NCI-H446 treated with DMSO at 0.1 percent for 48 hours (cell line): Measurements from ENCODE around the gene OVAAL.

Source experiments
- DNase-seq: peaks from one replicate; lab custom pipeline; 2025; lab: John Stamatoyannopoulos, UW

Gene OVAAL

DNA sequence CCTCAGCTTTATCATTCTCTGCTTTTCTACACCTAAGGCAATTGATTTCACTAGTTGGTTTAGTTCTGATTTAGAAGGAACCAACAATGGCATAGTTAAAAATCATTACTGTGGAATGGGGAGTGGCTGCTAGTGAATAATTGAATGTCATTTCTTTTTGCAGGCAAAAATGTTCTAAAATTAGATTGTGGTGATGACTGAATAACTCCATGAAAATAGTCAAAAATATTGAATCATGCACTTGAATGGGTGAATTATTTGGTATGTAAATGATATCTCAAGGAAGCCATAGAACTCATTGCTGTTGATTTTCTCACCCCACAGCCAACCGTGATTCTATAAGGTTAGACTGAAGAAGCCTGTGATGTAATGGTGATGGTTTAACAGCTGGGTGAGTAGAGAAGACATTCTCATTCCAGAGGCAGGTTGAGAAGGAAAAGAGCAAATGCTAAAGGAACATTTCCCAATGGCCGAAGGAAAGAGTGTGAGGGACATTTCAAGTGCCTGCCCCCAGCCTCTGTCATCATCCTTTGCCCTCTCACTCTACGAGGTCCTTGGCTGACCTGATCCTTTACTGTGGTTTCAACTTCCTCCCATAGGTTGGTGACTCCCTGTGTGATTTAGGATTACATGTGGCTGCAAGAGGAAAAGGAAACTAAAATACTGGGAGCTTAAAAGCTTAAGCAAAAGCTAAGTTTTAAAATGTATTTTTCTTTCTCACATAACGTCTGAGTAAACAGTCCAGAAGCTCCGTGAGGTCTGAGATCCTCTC lies 12.5 kb downstream of the OVAAL start:
- DNase-seq, result no peak

- no peak for DNase-seq
Measured at GRCh38 chr1:180571832-180572636, 13.3 kb downstream of the OVAAL start.

GRCh38 chr1:180572760-180573159 lies 14.0 kb downstream of the OVAAL start:
- no peak for DNase-seq

DNA sequence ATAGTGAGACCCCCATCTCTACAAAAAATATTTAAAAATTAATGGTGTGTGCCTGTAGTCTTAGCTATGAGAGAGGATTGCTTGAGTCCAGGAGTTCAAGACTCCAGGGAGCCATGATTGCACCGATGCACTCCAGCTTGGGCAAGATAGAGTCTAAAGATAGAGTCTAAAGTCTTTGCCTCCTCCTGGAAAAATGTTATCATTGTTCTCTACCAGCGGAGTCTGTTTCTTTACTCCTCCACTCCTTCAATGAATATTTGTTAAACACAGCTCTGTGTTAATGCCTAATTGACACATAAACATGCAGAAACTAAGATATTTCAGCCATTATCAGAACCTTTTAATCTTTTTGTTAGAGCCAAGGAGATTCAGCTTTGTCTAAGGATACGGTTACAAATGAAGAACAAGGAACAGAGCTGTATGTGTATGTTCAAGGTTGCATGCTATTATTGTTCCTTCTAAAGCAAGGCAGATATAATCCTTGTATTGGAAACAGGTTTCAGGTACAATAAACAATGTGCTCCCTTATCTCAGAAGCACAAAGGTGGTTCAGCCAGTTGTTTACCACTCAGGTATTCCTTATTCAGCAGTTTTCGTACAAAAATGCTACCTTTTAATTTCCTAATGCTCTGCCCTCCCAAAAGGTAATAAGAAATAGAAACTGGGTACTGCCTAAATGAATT lies 15.4 kb downstream of the OVAAL start:
- DNase-seq, result no peak

DNA sequence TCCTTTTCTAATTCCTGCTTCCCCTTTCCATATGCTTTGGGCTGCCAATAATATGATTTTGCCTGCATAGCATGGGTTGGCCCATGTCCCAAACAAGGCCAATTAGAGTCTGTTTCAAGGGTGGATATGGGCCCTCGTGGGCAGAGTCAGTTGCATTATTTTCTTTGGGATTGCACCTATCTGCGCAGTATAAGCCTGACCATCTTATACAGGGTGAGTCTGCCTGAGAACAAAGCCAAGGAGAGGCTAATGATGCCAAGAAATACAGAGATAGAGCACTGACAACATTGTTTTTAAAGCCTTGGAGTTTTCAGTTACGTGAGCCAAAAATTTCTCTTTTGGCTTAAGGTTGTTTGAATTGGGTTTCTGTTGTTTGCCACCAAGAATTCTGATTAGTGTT lies 18.6 kb downstream of the OVAAL start:
- peak; percentile 64 for DNase-seq

DNA sequence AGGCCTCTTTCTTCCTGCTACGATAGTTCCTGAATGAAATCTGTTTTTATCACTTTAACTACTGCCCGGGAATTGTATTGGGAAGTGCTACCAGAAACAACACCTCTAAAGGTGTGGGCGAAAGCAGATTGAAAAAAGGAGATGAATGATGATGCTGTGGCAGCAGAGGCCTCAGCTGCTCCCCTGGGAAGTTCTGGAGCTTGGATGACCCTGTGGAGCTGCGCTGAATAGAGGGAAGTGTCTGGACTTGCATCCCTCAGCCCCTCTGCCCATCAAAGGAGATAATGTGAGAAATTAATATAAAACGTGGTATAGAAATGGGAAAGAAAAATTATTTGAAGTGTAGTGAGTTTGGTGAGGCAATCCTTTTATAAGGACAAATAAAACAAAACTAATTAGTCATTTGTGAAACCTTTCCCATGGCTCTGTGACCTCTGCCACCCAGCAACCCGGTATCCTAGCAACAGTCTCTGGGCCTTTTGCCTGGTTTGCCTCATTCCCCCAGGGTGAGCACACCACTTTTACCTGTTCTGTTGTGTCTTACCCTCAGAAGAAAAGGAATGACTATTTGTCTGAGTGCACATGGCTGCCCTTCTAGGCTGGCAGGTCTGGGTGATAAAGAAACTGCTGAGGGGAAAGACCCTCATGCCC lies 21.3 kb downstream of the OVAAL start:
- no peak for DNase-seq

DNA sequence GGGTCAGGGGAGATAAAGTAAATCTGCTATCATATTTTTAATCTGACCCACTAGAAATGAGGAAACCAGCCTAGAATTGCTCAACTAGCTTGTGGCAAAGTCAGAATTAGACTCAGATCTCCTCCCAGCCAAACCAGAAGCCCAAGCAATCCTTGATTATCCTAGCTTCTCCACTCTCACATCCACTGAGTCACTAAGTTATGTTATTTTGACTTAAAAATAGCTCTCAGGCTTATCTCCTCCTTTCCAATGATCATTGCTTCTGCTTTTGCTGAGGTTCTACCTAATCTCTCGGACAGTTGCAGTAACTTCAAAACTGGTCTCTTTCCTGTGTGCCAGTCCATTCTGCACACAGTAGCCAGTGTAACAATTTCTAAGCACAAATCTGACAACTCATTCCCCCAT lies 22.9 kb downstream of the OVAAL start:
- no peak for DNase-seq

GRCh38 chr1:180584869-180585268 lies 26.1 kb downstream of the OVAAL start:
- no peak for DNase-seq

DNA sequence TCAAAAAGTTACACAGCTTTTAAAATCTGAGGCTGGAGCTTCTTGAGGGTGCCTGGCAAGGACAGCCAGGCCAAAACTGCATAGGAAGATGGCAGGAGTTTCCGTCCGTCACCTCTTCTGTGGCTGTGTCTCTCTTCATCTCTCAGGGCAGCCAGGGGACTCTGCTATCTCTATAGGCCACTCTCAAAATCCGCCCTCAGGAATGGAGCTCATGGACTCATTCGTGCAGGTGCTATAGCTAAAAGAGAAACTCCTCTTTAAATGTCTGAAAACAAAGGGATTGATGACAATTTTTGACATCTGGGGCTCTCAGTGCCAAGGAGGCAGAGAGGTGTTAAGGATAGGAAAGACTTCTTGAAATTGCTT lies 27.2 kb downstream of the OVAAL start:
- DNase-seq, result no peak

DNA sequence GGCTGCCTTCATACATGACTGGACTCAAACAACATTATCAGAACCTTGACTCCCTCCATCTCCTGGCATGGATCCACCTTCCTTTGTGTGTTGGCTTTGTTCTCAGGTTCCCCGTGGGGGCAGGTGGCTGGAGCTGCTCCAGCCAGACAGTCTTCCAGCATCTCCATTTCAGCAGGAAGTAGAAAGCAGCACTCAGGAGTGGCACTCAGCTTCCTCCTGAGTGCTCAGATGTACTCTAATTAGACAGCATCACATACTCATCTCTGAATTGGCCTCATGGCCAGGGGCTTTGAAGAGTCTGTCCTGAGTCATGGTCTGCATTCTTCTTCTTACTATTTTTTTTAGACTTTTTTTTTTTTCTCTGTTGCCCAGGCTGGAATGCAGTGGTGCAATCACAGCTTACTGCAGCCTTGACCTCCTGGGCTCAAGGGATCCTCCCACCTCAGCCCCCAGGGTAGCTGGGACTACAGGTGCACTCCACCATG lies 27.9 kb downstream of the OVAAL start:
- DNase-seq, result peak; percentile 46

GRCh38 chr1:180588121-180588520 lies 29.4 kb downstream of the OVAAL start:
- DNase-seq, result no peak

GRCh38 chr1:180590889-180591288 lies 32.1 kb downstream of the OVAAL start:
- no peak for DNase-seq

DNA sequence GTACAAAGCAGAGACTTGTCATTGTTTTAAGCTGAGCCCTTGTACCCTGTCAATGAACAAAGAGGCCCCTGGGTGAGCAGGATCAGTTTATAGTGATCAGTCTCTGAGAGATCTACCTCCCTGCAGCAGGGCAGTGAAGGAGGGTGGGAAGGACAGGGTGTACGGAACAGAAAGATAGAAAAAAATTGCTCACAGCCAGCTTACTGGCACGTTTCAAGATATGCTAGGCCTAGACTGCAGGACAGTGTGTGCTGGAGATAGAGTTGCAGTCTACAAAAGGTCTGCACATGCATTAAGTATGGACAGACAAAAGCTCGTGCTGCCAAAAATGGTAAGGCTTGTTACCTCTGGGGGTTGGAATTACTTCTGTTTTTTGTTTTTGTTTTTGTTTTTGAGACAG lies 34.6 kb downstream of the OVAAL start:
- DNase-seq, result no peak

GRCh38 chr1:180594723-180595122 lies 36.0 kb downstream of the OVAAL start:
- no peak for DNase-seq

GRCh38 chr1:180595966-180596365 lies 37.2 kb downstream of the OVAAL start:
- no peak for DNase-seq

GRCh38 chr1:180597520-180597919 lies 38.8 kb downstream of the OVAAL start:
- DNase-seq, result peak; percentile 21

GRCh38 chr1:180598333-180598974 lies 39.7 kb downstream of the OVAAL start:
- peak; percentile 47 for DNase-seq

DNA sequence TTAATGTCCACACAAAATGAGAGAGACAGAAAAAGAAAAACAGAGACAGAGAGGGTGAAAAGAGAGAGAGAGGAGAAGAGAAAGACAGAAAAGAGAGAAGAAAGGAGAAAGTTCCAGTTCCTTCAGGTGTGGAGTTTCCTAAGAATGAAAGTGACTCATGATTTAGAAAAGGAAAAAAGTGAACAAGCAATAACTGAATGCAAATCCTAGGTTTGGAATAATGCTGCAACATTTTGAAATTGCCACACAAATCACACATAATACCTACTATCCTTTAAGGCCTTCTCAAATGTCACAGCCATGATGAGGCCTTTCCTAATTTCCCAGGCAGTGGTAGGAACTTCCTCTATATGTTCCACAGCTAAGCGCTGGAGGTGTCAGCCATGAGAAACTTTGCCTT lies 41.6 kb downstream of the OVAAL start:
- no peak for DNase-seq

DNA sequence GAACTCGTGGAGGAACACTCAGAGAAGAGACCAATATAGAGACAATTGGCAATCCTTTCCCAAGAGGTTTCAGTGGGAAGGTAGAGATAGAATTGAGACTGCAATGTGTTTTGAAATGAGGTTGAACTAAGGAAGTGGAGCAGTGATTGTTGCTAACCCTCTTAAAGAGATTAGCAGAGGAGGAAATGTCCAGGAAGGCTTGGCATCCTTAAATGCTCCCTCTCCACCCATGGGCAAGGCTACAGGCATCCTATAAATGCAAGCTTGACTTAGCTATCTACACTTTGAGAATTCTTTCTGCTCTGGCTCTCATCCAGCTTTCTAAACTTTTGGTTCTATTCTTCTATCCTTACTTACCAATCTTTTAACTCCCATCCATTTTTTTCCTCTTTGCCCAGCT lies 42.7 kb downstream of the OVAAL start:
- no peak for DNase-seq

- DNase-seq, result no peak
Measured at GRCh38 chr1:180603223-180603849, 44.6 kb downstream of the OVAAL start.

DNA sequence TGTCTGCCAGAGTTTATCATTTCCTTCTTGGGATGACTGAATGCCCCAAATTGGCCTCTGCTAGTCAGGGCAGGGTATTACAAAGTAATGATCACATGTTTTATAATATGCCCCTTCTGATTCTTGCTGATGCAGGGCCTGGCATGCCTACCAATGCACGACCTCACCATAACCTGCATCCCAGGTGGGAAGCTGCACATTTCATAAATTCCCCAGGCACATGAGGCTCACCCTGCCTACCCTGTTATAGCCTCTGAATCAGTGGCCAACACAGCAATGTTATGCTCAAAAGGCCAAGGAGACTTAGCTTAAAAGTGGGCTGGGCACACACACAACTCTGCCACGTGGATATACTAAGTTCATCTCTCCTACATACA lies 45.1 kb downstream of the OVAAL start:
- DNase-seq, result no peak
